Natural killer cell (primary cell): ENCODE results near the gene ITGAL. TPM values are rescaled to one million over a fixed set of nuclear protein-coding genes. Genes with fewer than 3 reads are reported as not detected.

Source experiments
- ATAC-seq, 3 donors: fragments of 150-1000 bp in 2 of 3; fragments of 200-7000 bp in 1 of 3; cut with Tn5 transposase; 1 replicate in 1 of 3; 2 replicates in 2 of 3; pipeline ENCODE4 v1.10.0; 2021; ENCODE audit warnings: mild to moderate bottlenecking in 2 of 3, moderate library complexity in 2 of 3
- DNase-seq, 2 donors: peaks; one replicate each; pipeline versions ENCODE4 v3.0.0 to v3.0.0-alpha.2; 2013 to 2021; ENCODE audit warnings: mixed read lengths in 1 of 2
- H3K27ac ChIP-seq: one replicate; pipeline ENCODE4 v1.5.1; 2013; ENCODE audit warnings: mild to moderate bottlenecking, low read length
- H3K27me3 ChIP-seq: one replicate; pipeline ENCODE4 v1.6.1; 2013; ENCODE audit warnings: low read length; ENCODE audit not compliant: control insufficient read depth, insufficient read depth
- H3K36me3 ChIP-seq: one replicate; pipeline ENCODE4 v1.6.1; 2013; ENCODE audit warnings: low read length; ENCODE audit not compliant: control insufficient read depth, insufficient read depth
- H3K4me1 ChIP-seq: one replicate; pipeline ENCODE4 v1.6.1; 2013; ENCODE audit warnings: low read length; ENCODE audit not compliant: control insufficient read depth, insufficient read depth
- H3K4me3 ChIP-seq: one replicate; pipeline ENCODE4 v1.5.1; 2013; ENCODE audit warnings: low read length
- H3K9me3 ChIP-seq: one replicate; pipeline ENCODE4 v1.6.1; 2013; ENCODE audit warnings: low read length; ENCODE audit not compliant: control insufficient read depth, insufficient read depth
- H3K27ac Mint-ChIP-seq, 2 donors: one replicate each; pipeline ENCODE4 v1.8.0; 2022; ENCODE audit warnings: mild to moderate bottlenecking in 2 of 2, mixed read lengths in 2 of 2, moderate library complexity in 1 of 2
- H3K27me3 Mint-ChIP-seq, 2 donors: one replicate each; pipeline ENCODE4 v1.8.0; 2022; ENCODE audit warnings: low read depth in 2 of 2, mixed read lengths in 2 of 2
- H3K36me3 Mint-ChIP-seq: one replicate; pipeline ENCODE4 v1.8.0; 2022; ENCODE audit warnings: mixed read lengths
- H3K4me1 Mint-ChIP-seq, 2 donors: one replicate each; pipeline ENCODE4 v1.8.0; 2022; ENCODE audit warnings: mixed read lengths in 2 of 2
- H3K4me3 Mint-ChIP-seq: one replicate; pipeline ENCODE4 v1.8.0; 2022; ENCODE audit warnings: mild to moderate bottlenecking, moderate library complexity, mixed read lengths
- H3K9me3 Mint-ChIP-seq, 2 donors: one replicate each; pipeline ENCODE4 v1.8.0; 2022; ENCODE audit warnings: mixed read lengths in 2 of 2
- WGBS: methylation state at CpG from one replicate; pipeline ENCODE4 v1.1.7; 2013; ENCODE audit warnings: missing lambda C conversion rate; ENCODE audit not compliant: insufficient coverage; 5-methylcytosine and 5-hydroxymethylcytosine counted together
- intact Hi-C: fragments of 100-400 bp; cut with micrococcal nuclease; formaldehyde crosslinking; loops from one replicate; pipeline ENCODE4 v1.14.2; 2022
- total RNA-seq, 4 donors: library from RNA; stranded (reverse); fragments of 120-200 nt in 1 of 4; gene quantifications; one replicate each; pipeline versions ENCODE4 v1.2.3 to v1.2.4, GENCODE V29; 2013 to 2022
- TF ChIP-seq, protein P1 (sequence below): fragments of 200-600 bp; IDR thresholded peaks from one replicate; pipeline ENCODE4 v1.8.0; 2022; ENCODE audit warnings: antibody characterized with exemption

ITGAL gene
- total RNA-seq, 3 donors from 2014 or later (not counting 1 experiment from before 2014, with no cell fraction given) = 1,131 to 1,260 (median 1,176) TPM

DNA sequence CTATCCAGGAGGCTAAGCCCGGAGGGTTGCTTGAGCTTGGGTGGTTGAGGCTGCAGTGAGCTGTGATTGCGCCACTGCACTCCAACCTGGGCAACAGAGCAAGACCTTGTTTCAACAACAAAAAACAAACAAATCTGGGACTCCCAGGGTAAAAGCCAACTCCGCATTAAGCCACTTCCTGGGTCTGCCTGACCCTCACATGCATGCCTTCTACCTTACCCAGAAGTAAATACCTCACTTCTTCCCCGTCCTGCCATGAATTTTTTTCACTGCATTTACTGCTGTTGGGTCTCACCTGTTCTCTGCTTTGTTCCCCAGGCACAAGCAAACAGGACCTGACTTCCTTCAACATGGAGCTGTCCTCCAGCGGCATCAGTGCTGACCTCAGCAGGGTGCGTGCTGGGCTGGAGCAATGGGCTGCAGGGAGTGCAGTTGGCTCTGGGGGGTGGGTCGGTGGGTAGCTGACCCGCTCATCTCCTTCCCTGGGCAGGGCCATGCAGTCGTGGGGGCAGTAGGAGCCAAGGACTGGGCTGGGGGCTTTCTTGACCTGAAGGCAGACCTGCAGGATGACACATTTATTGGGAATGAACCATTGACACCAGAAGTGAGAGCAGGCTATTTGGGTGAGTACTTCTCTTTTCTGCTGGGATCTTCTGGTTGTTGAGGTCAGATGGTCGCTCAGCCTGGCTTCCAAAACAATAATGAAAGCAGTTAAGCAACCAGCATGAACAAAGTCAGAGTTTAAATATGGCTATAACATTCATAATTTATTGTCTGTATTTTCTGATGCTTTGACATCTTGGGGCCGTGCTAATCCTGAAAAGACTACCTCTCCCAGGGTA, 16.4 kb downstream of the ITGAL start:
- no peak for ATAC-seq
- H3K9me3 ChIP-seq = no peaks in the 10 kb centered on the region
- Mint-ChIP-seq H3K4me3 (no peak overlapping the region), H3K9me3 (no peaks in the 10 kb centered on the region), H3K36me3 (peaks cover 7% of the 10 kb centered on the region), H3K4me1 (peaks cover 42 to 50% of the 10 kb centered on the region in 2 donors), H3K27ac (peak overlapping the region; percentile 64 to 73), H3K27me3 (no peaks in the 10 kb centered on the region)
- H3K4me1 ChIP-seq = peaks cover 20% of the 10 kb centered on the region
- H3K27ac ChIP-seq = no peak overlapping the region
- no peak overlapping the region for H3K4me3 ChIP-seq
- DNase-seq = no peak
- TF ChIP-seq, protein P1, sequence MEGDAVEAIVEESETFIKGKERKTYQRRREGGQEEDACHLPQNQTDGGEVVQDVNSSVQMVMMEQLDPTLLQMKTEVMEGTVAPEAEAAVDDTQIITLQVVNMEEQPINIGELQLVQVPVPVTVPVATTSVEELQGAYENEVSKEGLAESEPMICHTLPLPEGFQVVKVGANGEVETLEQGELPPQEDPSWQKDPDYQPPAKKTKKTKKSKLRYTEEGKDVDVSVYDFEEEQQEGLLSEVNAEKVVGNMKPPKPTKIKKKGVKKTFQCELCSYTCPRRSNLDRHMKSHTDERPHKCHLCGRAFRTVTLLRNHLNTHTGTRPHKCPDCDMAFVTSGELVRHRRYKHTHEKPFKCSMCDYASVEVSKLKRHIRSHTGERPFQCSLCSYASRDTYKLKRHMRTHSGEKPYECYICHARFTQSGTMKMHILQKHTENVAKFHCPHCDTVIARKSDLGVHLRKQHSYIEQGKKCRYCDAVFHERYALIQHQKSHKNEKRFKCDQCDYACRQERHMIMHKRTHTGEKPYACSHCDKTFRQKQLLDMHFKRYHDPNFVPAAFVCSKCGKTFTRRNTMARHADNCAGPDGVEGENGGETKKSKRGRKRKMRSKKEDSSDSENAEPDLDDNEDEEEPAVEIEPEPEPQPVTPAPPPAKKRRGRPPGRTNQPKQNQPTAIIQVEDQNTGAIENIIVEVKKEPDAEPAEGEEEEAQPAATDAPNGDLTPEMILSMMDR = no peak
- H3K36me3 ChIP-seq = peaks cover 83% of the 10 kb centered on the region
- intact Hi-C loops = no loop called here
- WGBS = 88% methylated on average over 9 of the region's 11 CpGs
- no peaks in the 10 kb centered on the region for H3K27me3 ChIP-seq

DNA sequence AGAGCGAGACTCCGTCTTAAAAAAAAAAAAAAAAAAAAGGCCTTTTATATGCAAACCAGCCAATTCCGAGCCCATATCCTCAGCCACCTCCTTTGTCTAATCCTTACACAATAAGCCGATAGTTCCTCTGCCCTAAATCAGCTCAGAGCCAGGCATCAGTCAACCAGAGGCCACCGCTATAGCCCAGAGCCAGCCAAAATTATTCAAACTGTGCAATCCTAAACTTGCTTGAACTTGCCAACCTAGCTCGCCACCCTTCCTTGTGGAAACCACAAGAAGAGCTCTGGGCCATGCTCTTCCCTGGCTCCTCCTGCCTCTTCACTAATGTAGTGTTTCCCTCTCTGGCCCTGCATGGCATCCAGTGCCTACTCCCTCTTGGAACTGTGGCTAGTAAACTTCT, 17.7 kb downstream of the ITGAL start:
- no peaks in the 10 kb centered on the region for H3K27me3 Mint-ChIP-seq
- peaks cover 83% of the 10 kb centered on the region for H3K36me3 ChIP-seq
- peaks cover 13% of the 10 kb centered on the region for H3K36me3 Mint-ChIP-seq
- no peaks in the 10 kb centered on the region for H3K27me3 ChIP-seq
- no peak for ATAC-seq
- no peaks in the 10 kb centered on the region for H3K9me3 Mint-ChIP-seq
- H3K27ac Mint-ChIP-seq = peak overlapping the region; percentile 60 to 64
- H3K4me3 Mint-ChIP-seq = no peak overlapping the region
- TF ChIP-seq, protein P1 = no peak
- intact Hi-C loops = no loop called here
- peaks cover 48 to 50% of the 10 kb centered on the region in 2 donors for H3K4me1 Mint-ChIP-seq
- H3K4me3 ChIP-seq = no peak overlapping the region
- no peaks in the 10 kb centered on the region for H3K9me3 ChIP-seq
- H3K4me1 ChIP-seq = peaks cover 20% of the 10 kb centered on the region
- H3K27ac ChIP-seq = no peak overlapping the region
- 85% methylated on average over 6 of the region's 6 CpGs for WGBS
- DNase-seq = no peak

DNA sequence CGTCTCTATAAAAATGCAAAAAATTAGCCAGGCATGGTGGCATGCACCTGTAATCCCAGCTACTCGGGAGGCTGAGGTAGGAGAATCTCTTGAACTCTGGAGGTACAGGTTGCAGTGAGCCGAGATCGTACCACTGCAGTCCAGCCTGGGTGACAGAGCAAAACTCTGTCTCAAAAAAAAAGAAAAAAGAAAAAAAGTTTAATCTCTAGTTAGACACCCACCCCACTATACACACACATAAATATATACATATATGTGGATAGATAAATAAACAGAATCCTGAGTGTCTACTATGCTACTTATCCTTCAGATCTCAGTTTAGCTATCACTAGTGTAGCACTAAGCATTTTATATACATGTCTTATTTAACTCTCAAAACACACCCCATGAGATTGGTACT, 18.7 kb downstream of the ITGAL start:
- ATAC-seq = no peak
- TF ChIP-seq, protein P1 = no peak
- peaks cover 13% of the 10 kb centered on the region for H3K36me3 Mint-ChIP-seq
- Histone ChIP-seq H3K27me3 (no peaks in the 10 kb centered on the region), H3K36me3 (peaks cover 83% of the 10 kb centered on the region), H3K9me3 (no peaks in the 10 kb centered on the region), H3K4me3 (no peak overlapping the region), H3K27ac (no peak overlapping the region), H3K4me1 (peaks cover 11% of the 10 kb centered on the region)
- H3K27me3 Mint-ChIP-seq = no peaks in the 10 kb centered on the region
- H3K27ac Mint-ChIP-seq = peak overlapping the region; percentile 64 to 69
- DNase-seq = no peak
- intact Hi-C loops = no loop called here
- no peak overlapping the region for H3K4me3 Mint-ChIP-seq
- WGBS = 92% methylated on average over 4 of the region's 4 CpGs
- no peaks in the 10 kb centered on the region for H3K9me3 Mint-ChIP-seq
- peaks cover 44 to 45% of the 10 kb centered on the region in 2 donors for H3K4me1 Mint-ChIP-seq
